ENCODE data around the gene GRK5.

Gene GRK5

DNA sequence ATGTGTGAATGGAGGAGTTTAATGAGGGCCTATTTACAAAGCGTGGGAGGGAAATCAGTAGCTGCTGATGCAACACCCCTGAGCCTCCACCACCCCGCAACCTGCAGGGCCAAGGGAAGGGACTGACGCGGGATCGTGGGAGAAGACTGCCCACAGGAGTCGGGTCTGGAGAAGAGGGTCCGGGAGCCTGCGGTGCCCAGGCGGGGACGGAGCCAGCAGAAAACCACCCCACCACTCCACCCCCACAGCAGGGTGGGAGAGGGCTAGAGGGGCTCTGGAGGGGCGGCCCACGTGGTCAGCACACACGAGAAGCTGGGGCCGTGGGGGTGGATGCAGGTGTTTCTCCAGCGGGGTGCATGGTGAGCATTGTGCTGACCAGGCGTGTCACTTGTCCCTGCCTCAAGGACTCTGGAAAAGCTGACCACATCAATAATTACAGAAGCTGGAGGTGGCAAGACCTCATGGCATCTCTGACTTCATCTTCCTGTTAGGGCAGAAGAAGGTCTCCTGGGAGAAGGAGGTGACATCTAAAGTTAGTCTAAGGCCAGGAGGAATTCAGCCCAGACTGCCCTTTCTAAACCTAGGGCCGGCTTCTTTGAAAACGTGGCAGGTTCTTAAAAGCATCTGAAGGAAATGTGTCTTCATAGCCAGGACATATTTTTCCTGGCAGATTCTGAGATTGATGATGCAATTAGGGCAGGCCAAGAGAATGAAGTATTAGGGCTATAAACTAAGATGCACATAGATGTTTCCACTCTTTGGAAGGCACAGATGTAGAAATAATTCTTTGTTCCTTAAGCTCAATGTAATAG is 184.3 kb downstream of the GRK5 start:
- DNase-seq = no peak

DNA sequence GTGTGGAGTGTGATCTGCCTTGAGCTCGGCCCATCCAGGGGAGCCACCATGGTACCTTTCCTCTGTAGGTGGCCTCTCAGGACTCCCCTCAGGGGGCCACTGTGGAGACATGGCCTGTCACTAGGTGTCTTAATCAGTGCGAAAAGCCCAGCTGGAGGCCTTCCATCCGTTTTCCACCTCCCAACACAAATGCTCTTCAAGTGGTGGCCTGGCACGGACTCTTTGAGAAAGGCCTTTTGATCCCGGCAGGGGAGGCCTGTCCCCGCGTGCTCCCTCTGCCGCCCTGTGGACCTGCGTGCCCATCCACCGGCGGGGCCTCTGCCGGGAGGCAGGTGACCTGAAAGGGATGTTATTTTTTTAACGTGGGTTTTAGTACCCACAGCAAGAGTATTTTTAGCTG is 185.6 kb downstream of the GRK5 start:
- no peak for DNase-seq

DNA sequence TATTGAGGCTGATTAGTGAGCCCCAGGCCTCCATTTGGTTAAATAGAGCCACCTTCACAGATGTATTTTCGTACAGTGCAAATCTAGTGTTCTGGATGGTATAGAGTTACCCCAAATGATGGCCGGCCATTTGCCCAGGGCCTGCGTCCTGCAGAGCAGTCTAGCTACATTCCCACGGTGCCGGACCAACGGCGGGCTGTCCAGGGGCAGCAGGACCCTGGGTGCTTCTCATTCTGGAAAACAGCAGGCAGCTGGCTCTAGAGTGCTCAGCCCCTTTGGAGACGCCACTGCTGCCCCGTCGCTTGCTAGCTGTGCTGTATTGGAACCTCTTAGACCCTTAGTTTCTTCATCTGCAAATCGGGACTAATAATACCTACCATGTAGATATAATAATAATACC is 186.1 kb downstream of the GRK5 start:
- no peak for DNase-seq

DNA sequence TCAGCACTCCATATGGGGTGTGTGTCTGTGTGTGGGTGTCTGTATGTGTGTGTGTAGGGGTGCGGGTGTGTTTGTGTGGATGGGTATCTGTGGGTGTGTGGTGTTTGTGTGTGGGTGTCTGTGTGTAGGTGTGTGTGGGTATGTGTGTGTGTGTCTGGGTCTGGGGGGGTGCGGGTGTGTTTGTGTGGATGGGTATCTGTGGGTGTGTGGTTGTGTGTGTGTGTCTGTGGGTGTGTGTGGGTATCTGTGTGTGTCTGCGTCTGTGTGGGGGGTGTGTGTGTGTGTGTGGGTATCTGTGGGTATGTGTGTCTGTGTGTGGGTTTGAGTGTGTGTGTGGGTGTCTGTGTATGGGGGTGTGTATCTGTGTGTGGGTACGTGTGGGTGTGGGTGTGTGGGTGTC is 186.5 kb downstream of the GRK5 start:
- no peak for DNase-seq

DNA sequence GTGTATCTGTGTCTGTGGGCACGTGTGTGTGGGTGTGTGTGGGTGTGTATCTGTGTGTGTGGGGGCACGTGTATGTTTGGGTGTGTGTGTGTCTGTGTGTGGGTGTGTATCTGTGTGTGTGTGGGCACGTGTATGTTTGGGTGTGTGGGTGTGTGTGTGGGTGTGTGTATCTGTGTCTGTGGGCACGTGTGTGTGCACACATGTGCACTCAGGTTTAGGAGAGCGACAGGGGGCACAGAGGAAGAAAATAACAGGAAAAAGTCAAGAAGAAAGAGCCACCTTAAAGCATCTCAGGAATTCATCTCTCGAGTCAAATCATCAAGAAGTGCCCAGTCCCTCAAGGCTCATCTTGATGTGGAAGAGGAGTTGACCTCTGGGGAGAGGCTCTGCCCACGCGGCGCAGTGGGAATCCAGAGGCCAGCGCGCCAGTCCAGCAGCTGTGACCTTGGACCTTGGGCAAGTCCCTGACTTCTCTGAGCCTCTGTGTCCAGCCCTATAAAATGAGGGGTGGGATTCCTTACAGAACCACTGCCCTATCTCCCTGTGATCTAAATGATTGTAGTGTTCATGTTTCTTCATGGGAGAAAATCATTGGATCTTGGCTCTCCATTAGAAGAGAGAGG is 187.4 kb downstream of the GRK5 start:
- DNase-seq = no peak

DNA sequence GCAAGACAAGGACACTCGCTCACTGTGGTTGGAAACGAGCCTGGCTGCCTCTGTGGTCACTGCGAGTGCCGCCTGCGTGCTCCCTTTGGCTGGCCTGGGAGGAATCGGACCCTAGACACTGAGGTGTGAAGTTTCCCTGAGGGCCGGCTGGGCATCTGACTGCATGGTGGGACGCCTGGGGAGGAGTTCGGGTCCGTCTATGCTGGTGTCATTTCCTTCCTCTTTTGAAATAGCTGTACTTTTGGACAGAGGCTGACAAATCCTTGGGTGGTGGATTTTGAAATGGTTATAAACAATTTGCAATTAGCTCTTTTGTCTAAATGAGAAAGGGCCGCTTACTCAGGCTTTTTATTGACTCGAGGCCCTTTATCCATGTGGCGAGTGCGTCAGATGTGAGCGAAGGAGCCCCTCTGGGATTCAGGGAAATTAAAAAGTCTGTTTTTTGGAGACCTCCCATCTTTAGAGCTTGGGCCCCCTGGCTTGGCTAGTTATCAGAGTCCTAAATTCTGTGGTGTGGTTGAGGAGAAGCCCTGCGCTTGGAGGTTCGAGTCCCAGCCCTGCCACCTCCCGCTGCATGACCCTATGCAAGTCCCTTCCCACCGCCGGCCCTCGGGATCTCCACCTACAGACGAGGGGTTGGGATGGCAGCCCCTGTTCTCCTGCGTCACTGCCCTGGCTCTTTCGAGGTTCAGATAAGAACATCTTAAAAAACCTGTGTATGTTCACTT is 188.1 kb downstream of the GRK5 start:
- DNase-seq = no peak

DNA sequence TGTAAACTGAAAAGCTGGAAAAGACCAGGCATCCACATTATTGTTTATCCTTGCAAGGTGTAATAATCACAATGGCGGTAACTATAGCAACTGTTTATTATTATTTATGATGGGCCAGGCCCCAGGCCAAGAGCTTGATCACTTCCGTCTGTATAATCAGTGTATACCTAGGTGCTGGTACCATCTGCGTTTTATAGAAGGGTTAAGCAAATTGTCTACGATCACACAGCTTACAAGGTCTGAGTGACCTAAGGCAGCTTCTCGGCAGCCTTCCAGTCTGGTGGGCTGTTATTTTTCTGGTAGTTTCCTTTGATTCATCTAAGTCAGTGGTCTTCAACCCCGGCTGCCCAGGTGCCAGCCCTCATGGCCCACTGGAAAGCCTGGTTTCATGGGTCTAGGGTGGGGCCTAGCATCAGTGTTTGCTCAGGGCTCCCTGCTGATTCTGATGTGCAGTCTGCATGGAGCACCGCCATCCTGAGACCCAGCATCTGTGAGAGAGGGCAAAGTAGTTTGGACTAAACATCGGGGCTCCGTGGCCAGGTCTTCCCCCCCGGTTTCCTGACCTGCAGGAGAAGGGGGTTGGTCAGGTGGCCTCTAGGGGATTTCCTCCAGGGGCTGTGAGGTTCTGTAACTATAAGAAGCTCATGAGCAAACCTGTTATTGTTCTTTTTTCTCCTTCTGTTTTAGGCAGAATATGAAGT is 188.8 kb downstream of the GRK5 start:
- DNase-seq = no peak

DNA sequence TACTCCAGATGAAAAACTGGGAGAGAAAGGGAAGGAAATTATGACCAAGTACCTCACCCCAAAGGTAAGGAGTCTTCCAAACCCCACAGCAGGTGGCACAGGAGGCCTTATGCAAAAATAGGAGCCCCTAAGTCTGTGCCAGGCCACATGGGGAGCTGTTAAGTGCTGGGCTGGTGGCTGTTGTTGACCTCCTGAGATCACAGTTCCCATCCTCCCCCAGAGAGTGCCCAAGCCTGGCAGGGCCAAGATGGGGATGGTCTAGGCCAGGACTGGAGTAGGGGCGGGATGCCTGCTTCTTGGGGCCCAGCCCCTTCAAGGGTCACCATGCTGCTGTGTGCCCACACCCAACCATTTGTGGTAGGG is 189.3 kb downstream of the GRK5 start:
- DNase-seq = no peak

DNA sequence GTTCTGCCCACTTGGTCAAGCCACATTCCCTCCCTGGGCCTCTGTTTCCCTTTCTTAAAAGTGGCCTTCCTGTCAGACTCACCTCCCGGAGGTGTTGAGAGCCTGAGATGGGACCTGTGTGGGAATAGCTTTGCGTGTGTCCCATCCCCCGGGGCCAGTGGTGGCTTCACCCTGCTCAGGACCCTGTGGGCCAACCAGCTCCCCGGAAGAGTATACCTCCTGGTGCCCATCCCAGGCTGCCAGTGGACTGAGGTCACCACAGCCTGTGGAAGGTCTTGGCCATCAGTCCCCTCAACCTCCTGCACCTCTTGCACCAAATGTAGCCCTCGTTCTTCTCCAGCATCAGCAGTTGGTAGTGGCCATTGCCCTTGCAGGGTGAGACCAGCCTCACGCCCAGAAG is 190.0 kb downstream of the GRK5 start:
- DNase-seq = no peak

DNA sequence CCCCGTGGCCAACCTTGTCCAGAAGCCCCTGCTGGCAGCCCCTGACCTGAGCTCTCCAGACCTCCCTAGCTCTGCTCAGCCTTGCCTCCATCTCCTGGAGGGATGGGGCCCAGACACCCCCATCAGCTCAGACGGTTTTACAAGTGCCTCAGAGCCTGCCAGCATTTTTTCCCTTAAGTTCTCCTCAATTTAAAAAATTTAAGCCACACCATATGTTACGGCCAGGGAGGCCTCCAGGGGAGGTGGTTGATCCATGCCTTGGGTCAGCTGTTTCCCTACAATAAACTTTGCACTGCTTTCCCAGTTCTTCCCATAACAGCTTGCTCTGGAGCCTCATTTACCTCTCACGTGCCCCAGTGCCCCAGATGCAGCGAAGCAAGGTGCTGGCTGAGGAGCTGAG is 191.6 kb downstream of the GRK5 start:
- no peak for DNase-seq

DNA sequence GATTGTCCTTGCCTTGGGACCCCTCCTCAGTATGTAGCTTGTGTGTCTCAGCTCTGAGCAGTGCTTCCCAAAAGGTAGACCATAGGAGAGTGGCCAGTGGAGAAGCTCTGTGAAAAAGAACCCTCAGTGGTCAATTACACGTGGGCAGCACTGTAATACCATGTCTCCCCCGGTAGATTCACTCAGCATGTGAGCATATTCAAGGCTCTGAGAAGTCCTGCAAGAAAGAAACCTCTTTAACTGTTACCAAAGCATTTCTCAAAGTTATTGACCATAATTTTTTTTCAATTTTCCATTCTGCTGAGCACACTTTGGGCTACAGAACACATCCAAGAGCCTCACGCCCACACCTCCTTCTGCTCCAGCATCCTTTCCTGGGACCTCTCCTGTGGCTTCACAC is 192.1 kb downstream of the GRK5 start:
- DNase-seq = no peak

DNA sequence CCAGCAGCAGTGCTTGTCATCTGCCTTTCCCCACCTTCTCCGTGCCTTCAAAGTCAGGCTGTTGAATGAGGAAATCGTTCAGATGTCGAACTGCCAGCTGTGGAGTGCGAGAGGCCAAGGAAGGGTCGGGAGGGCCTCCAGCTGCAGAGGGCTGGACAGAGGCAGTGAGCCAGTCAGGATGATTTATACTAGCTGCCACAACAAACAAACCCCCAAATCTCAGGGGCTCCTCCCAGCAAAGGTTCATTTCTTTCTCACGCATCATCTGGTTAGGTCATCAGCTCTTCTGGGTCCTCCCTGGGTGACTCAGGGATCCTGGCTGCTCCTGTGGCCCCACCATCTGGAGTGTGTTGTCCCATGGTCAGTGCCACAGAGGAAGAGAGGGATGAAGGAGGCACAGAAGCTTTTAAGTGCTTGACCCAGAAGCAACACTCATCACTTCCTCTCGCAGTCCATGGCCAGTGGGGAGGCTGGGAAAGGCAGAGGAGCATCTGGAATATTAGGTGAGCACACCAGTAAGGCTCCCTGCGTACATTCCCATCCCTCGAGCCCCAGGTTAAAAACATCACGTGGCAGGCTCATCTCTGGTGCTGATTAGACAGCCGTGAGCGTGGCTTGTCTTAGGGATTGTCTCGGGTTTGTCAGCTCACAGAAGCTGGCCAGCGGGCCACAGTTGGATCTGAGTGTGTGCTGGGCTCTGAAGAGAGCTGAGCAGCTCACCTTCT is 194.5 kb downstream of the GRK5 start:
- DNase-seq = no peak

DNA sequence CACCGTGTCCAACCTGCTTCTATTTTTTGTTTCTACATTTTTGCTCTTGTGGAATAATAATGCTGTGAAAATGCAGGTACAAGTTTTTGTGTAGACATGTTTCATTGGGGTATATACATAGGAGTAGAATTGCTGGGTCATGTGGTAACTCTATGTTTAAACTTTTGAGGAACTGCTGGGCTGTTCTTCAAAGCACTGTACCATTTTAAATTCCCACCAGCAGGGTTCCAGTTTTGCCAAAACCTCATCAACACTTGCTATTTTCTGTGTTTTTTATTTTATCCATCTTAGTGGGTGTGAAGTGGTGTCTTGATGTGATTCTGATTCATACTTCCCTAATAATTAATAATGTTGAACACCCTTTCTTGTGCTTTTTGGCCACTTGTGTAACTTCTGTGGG is 196.6 kb downstream of the GRK5 start:
- no peak for DNase-seq

DNA sequence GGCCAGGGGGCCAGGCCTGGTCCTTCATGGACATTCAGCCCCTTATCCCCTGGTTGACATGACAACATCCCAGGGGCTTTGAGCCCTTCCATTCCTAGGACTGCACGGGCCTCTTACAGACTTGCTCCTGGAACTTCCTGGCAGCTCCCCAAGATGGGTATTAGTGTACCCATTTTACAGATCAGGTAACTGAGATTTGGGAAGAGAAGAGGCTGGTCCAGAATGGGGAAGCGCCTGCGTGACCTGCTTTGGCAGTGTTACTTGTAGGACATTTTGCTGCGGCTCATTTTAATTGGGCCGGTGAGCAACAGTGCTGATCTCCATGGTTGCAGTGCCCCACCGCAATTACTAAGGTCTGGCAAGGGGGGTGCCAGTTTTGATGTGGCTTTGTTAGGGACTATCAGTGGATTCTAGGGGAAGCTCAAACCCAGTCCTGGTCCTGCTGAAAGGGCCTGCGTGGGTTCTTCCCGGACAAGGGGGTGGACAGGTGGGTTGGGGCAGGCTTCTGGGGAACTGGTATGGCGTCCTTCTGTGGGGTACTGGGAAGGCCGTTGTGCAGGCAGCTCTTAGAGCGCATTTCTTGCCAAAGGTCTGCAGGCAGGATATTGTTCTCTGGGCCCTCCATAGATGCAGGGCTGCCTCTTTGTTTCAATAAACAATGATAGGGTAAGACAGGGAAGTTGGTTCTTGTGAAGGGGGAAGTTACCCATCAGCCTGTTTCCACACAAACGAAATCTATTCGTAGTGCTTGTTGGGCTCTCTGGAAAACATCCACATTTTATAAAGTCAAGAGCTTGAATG is 197.5 kb downstream of the GRK5 start:
- DNase-seq = no peak

DNA sequence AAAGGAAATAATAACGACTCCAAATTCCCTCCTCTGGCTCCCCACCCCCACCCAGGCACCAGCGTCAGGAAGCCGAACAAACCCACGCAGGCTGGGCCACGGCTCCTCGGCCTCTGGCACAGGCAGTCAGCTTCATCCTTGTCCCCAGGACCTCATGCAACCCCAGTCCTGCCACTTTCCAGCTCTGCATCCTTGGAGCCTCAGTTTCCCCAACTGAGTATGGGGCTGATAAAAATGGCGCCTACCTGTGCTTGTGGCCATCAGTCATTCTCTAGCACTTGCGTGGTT is 198.1 kb downstream of the GRK5 start:
- DNase-seq = no peak

DNA sequence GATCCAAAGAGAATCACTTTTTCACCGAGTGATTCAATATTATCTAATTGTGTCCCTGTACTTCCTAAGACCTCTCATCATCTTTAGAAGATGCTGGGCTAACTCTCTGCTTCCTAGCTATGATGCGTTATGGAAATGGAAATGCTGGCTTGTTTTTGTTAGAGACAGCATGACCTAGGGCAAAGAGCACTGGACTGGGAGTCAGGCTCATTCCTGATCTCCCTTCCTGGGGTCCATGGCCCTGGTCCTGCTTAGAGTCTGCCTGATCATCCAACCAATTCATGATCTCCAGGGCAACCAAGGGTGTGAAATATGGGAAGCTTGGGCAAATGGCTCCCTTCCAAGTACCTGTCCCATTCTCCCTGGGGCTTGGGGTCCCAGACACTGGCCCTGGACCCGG is 198.8 kb downstream of the GRK5 start:
- no peak for DNase-seq

DNA sequence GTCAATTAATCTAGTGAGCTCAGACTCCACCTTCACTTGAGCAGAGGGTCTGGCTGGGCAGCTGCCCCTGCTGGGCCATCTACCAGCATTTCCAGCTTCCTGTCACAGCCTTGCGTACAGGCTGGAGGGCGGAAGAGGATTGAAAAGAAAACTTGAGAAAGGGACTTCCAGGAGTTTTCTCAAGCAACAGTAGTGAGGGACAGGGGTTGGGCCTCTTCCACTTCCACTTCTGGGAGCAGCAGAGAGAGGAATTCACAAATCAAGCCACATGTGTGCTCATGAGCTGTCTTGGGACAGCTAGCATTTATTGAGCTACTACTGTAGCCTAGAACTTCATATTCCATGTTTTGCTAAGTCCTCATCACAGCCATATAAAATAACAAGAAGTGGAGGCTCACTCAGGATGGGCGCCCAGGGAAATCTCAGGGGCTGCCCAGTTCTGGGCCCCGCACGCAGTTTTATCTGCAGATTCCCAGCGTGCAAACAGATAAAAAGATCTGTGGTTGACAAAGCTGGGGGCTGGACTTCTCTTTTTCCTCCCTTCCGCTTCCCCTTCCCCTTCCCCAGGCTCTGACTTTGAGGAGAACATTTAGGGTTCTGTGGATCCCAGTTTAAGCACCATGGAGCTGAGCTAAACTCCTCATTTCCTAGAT is 199.4 kb downstream of the GRK5 start:
- DNase-seq = no peak

DNA sequence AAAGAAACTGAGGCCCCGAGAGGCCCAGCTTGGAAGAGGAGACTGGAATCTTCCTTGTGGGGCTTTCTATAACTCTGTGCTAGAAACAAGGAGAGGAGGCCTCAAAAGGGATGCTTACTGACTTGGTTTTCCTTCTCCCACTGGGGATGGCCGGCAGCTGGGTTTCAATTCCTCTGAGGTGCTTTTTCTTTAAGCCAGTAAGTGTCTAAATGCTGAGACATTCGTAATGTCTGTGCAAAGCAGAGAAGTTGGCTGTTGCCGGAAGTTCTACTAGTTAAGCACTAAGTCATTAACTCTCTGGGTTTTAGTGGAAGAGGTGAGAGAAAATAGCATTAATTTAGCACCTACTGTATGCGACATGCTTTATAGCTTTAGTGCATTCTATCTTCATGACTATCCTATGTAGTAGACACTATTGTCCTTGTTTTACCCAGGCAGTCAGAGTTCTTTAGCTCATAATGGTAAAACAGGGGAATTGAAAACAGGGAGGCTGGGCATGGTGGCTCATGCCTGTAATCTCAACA is 199.9 kb downstream of the GRK5 start:
- no peak for DNase-seq

DNA sequence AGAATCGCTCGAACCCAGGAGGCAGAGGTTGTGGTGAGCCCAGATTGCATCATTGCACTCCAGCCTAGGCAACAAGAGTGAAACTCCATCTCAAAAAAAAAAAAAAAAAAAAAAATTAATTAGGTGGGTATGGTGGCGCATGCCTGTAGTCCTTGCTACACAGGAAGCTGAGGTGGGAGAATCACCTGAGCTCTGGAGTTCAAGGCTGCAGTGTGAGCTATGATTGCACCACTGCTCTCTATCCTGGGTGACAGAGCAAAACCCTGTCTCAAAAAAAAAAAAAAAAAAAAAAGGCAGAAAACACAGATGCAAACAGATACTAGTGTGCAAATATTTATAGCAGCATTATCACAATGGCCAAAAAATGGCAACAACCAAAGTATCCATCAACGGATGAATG is 200.7 kb downstream of the GRK5 start:
- no peak for DNase-seq

DNA sequence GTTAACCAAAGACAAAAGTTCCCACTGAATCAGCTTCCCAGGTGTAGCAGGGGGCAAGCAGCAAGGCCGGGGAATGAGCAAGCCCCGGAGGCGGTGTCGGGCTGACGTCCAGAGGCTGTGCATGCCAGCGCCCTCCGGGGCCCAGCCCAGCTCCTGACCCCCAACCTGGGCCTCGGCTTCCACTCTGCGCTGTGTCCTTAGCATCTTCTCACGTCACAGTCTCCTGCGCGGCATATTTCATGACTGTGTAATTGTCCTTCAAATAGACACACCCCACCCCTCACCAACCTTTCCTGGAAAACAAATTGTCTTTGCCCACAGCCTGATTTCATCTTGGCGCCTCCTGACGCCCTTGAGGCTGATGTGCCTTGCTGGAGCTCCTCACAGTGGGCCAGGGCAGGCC is 201.6 kb downstream of the GRK5 start:
- DNase-seq = no peak

DNA sequence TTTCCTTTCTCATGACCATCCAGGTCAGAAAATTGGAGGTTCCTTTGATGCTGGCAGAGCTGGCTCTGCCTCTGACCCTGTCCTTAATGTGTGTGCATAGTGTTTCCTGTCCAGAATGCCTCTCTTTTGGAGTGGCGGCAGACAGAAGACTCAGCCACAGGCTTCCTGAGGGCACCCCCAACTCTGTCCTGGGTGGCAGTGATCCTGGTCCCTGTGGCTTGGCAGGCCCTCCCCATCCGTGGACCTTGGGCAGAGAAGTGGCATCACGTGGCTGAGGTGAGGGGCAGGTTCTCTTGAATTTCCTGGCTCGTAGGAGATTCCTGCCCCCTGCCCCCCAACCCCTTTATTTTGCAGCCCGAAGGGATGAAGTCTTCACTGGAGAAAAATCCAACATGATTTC is 202.0 kb downstream of the GRK5 start:
- DNase-seq = no peak

DNA sequence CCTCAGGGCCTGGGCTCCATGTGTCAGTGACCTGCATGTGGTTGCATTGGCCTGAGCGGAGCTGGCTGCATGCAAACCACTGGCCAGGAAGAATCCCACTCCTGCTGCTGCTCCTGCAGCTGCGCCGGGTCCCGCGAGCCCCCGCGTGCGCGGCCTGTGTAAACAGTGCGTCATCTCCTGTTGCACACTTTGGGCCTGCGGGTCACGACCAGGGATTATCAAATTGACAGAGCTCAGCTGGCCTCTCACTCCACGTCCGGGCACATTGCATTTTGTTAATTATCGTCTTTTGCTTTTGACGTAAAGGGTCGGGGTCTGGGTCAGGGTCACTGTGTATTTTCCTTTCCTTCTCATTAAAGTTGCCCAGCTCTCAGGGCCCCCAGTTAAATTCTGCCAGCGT is 202.5 kb downstream of the GRK5 start:
- no peak for DNase-seq

All from stimulated activated CD4-positive, alpha-beta T cell treated with anti-CD3 and anti-CD28 coated beads, Interleukin-12 subunit alpha, Interleukin-12 subunit beta, amount 100 ng/mL, for 4 hours (primary cell).